H9 (cell line): ENCODE data around the gene TMEM250. TPM values are rescaled to one million over a fixed set of nuclear protein-coding genes. Genes with fewer than 3 reads are reported as not detected.

Source experiments
- DNase-seq: peaks from one replicate; pipeline ENCODE4 v3.0.0-alpha.2; 2017
- H2AFZ ChIP-seq: one replicate; pipeline ENCODE4 v1.6.1; 2013; ENCODE audit warnings: mild to moderate bottlenecking, low read length, control low read depth, moderate library complexity
- H2AK5ac ChIP-seq: 2 replicates; pipeline ENCODE4 v1.6.1; 2013; ENCODE audit warnings: low read length, control low read depth, mixed read lengths; ENCODE audit not compliant: insufficient read length
- H2BK120ac ChIP-seq: one replicate; pipeline ENCODE4 v1.6.1; 2013; ENCODE audit warnings: low read depth, mild to moderate bottlenecking, low read length, control low read depth, inconsistent platforms; ENCODE audit not compliant: poor library complexity, severe bottlenecking
- H2BK12ac ChIP-seq: 2 replicates; pipeline ENCODE4 v1.6.1; 2013; ENCODE audit warnings: low read length, control low read depth, mixed read lengths, low read depth; ENCODE audit not compliant: insufficient read length
- H2BK15ac ChIP-seq: 2 replicates; pipeline ENCODE4 v1.6.1; 2013; ENCODE audit warnings: low read depth, low read length, control low read depth
- H2BK20ac ChIP-seq: one replicate; pipeline ENCODE4 v1.6.1; 2013; ENCODE audit warnings: low read depth, mild to moderate bottlenecking, low read length, control low read depth, inconsistent platforms; ENCODE audit not compliant: poor library complexity, severe bottlenecking
- H2BK5ac ChIP-seq: 2 replicates; pipeline ENCODE4 v1.6.1; 2013; ENCODE audit warnings: low read length, control low read depth, mixed read lengths; ENCODE audit not compliant: insufficient read length
- H3K14ac ChIP-seq: 2 replicates; pipeline ENCODE4 v1.6.1; 2013; ENCODE audit warnings: low read length, control low read depth; ENCODE audit not compliant: insufficient read depth
- H3K18ac ChIP-seq: 2 replicates; pipeline ENCODE4 v1.6.1; 2013; ENCODE audit warnings: low read depth, mild to moderate bottlenecking, mixed read lengths, low read length, control low read depth; ENCODE audit not compliant: insufficient read length
- H3K23ac ChIP-seq: 2 replicates; pipeline ENCODE4 v1.6.1; 2013; ENCODE audit warnings: low read length, control low read depth, mixed read lengths, low read depth; ENCODE audit not compliant: insufficient read length
- H3K23me2 ChIP-seq: 2 replicates; pipeline ENCODE4 v1.6.1; 2013; ENCODE audit warnings: low read depth, mild to moderate bottlenecking, mixed read lengths, low read length, control low read depth; ENCODE audit not compliant: insufficient read length, poor library complexity, severe bottlenecking
- H3K27ac ChIP-seq: 2 replicates; pipeline ENCODE4 v1.5.1; 2013; ENCODE audit warnings: low read length, control low read depth, mixed read lengths, low read depth; ENCODE audit not compliant: insufficient read length
- H3K27me3 ChIP-seq: 2 replicates; pipeline ENCODE4 v1.6.1; 2013; ENCODE audit warnings: low read length, control low read depth, inconsistent platforms; ENCODE audit not compliant: insufficient read depth
- H3K4ac ChIP-seq: 2 replicates; pipeline ENCODE4 v1.6.1; 2013; ENCODE audit warnings: low read depth, mild to moderate bottlenecking, control low read depth, inconsistent platforms, low read length, moderate library complexity
- H3K4me1 ChIP-seq: 2 replicates; pipeline ENCODE4 v1.6.1; 2013; ENCODE audit warnings: low read length, control low read depth, inconsistent platforms; ENCODE audit not compliant: insufficient read depth
- H3K4me2 ChIP-seq: 2 replicates; pipeline ENCODE4 v1.6.1; 2013; ENCODE audit warnings: low read length, control low read depth, mixed read lengths; ENCODE audit not compliant: insufficient read length, insufficient read depth
- H3K56ac ChIP-seq: 2 replicates; pipeline ENCODE4 v1.6.1; 2013; ENCODE audit warnings: low read depth, mild to moderate bottlenecking, mixed read lengths, low read length, control low read depth; ENCODE audit not compliant: insufficient read length
- H3K79me1 ChIP-seq: 2 replicates; pipeline ENCODE4 v1.6.1; 2013; ENCODE audit warnings: low read depth, mild to moderate bottlenecking, moderate library complexity, low read length, control low read depth, inconsistent platforms; ENCODE audit not compliant: insufficient read depth, poor library complexity, severe bottlenecking
- H3K79me2 ChIP-seq: 2 replicates; pipeline ENCODE4 v1.6.1; 2013; ENCODE audit warnings: low read length, control low read depth, inconsistent platforms; ENCODE audit not compliant: insufficient read depth
- H3K9ac ChIP-seq: 2 replicates; pipeline ENCODE4 v1.6.1; 2013; ENCODE audit warnings: low read length, control low read depth, mixed read lengths; ENCODE audit not compliant: insufficient read length; ENCODE audit errors: extremely low read depth
- H3K9me3 ChIP-seq: one replicate; pipeline ENCODE4 v1.6.1; 2013; ENCODE audit warnings: low read depth, low read length, inconsistent platforms; ENCODE audit not compliant: control insufficient read depth
- H3T11ph ChIP-seq: one replicate; pipeline ENCODE4 v1.6.1; 2013; ENCODE audit warnings: mild to moderate bottlenecking, low read length, control low read depth, inconsistent platforms
- H4K20me1 ChIP-seq: one replicate; pipeline ENCODE4 v1.6.1; 2013; ENCODE audit not compliant: control insufficient read depth, insufficient read length, insufficient read depth
- H4K5ac ChIP-seq: 2 replicates; pipeline ENCODE4 v1.6.1; 2013; ENCODE audit warnings: low read depth, mild to moderate bottlenecking, mixed read lengths, low read length, control low read depth; ENCODE audit not compliant: insufficient read length
- H4K8ac ChIP-seq: replicated peaks from 2 replicates; pipeline ENCODE4 v1.6.1; 2013; ENCODE audit warnings: low read length, control low read depth, mixed read lengths, low read depth; ENCODE audit not compliant: insufficient read length
- H4K91ac ChIP-seq: 2 replicates; pipeline ENCODE4 v1.6.1; 2013; ENCODE audit warnings: low read depth, mild to moderate bottlenecking, moderate library complexity, mixed read lengths, low read length, control low read depth; ENCODE audit not compliant: insufficient read length
- H3K27ac Mint-ChIP-seq, 3 experiments: 2 replicates in 2 of 3; 3 replicates in 1 of 3; pipeline ENCODE4 v1.8.0; 2020 to 2021; ENCODE audit warnings: mixed read lengths in 3 of 3, mild to moderate bottlenecking in 1 of 3, moderate library complexity in 1 of 3
- H3K27me3 Mint-ChIP-seq: 2 replicates; pipeline ENCODE4 v1.8.0; 2021; ENCODE audit warnings: low read depth, mild to moderate bottlenecking, moderate library complexity, mixed read lengths
- H3K36me3 Mint-ChIP-seq, 3 experiments: 2 replicates in 2 of 3; 3 replicates in 1 of 3; pipeline ENCODE4 v1.8.0; 2020 to 2021; ENCODE audit warnings: low read depth in 3 of 3, mixed read lengths in 3 of 3; ENCODE audit not compliant: insufficient read depth in 1 of 3
- H3K4me1 Mint-ChIP-seq, 2 experiments: 2 replicates each; pipeline ENCODE4 v1.8.0; 2020; ENCODE audit warnings: mixed read lengths in 2 of 2
- H3K4me3 Mint-ChIP-seq, 2 experiments: 2 replicates in 1 of 2; 3 replicates in 1 of 2; pipeline ENCODE4 v1.8.0; 2020 to 2021; ENCODE audit warnings: mild to moderate bottlenecking in 2 of 2, mixed read lengths in 2 of 2, moderate library complexity in 1 of 2
- H3K9me3 Mint-ChIP-seq, 2 experiments: 2 replicates in 1 of 2; 3 replicates in 1 of 2; pipeline ENCODE4 v1.8.0; 2020; ENCODE audit warnings: mild to moderate bottlenecking in 2 of 2, mixed read lengths in 2 of 2, moderate library complexity in 1 of 2
- CTCF ChIP-seq: fragments of 200-600 bp; sonication (generic); conservative IDR thresholded peaks from 3 replicates; pipeline ENCODE4 v1.8.0; 2021; ENCODE audit warnings: antibody characterized with exemption, mild to moderate bottlenecking
- WGBS: extraction: QIAGEN DNeasy Blood & Tissue Kit; methylation state at CpG from one replicate; pipeline ENCODE4 v1.1.7; 2013; ENCODE audit warnings: missing lambda C conversion rate, low lambda C conversion rate, mixed read lengths; ENCODE audit not compliant: insufficient read length; ENCODE audit errors: extremely low coverage; 5-methylcytosine and 5-hydroxymethylcytosine counted together
- total RNA-seq: library from RNA; stranded (reverse); gene quantifications from 2 replicates; pipeline ENCODE4 v1.2.1, GENCODE V29; 2021

The TMEM250 gene
- total RNA-seq, 1 experiment from 2014 or later: 48.1 TPM

GRCh38 chr9:136138566-136138965 lies 19.9 kb upstream of the TMEM250 start:
- Histone ChIP-seq H3K56ac (no peak overlapping the region), H2BK15ac (no peak overlapping the region), H4K91ac (no peak overlapping the region), H4K20me1 (no peaks in the 10 kb centered on the region), H3K4me1 (no peaks in the 10 kb centered on the region; the same call in 1 of the 2 replicates), H3K14ac (no peak overlapping the region), H3K9ac (no peak overlapping the region), H2BK20ac (no peak overlapping the region), H3K4ac (no peak overlapping the region), H3T11ph (no peak overlapping the region), H3K18ac (no peak overlapping the region), H2AK5ac (no peak overlapping the region), H3K4me2 (peak overlapping the region; percentile 12), H3K9me3 (no peaks in the 10 kb centered on the region), H2BK120ac (no peak overlapping the region), H3K27ac (no peak overlapping the region), H2AFZ (no peak overlapping the region), H4K5ac (no peak overlapping the region), H4K8ac (no peak overlapping the region), H2BK5ac (no peak overlapping the region), H2BK12ac (no peak overlapping the region), H3K27me3 (peaks cover 6% of the 10 kb centered on the region; the same call in 1 of the 2 replicates), H3K23me2 (no peaks in the 10 kb centered on the region), H3K79me1 (no peaks in the 10 kb centered on the region), H3K79me2 (no peaks in the 10 kb centered on the region), H3K23ac (no peak overlapping the region)
- no CpG with 5 or more reads among the region's 9 CpGs for WGBS
- Mint-ChIP-seq H3K27me3 (peaks cover 25% of the 10 kb centered on the region), H3K4me3 (peak overlapping the region in 1 of 2 experiments; percentile 56; a peak in 1 of 5 replicates), H3K9me3 (no peaks in the 10 kb centered on the region), H3K36me3 (no peaks in the 10 kb centered on the region), H3K27ac (peak overlapping the region in 1 of 3 experiments; percentile 81; a peak in 2 of 7 replicates), H3K4me1 (peaks cover 15 to 27% of the 10 kb centered on the region in 2 experiments)
- TF ChIP-seq CTCF: peak; percentile 87
- DNase-seq: peak; percentile 91
